HCT116 (cell line): ENCODE data around the gene OR6N2. TPM values are rescaled to one million over a fixed set of nuclear protein-coding genes. Genes with fewer than 3 reads are reported as not detected.

Source experiments
- ATAC-seq: fragments of 200-7000 bp; cut with Tn5 transposase; 2 replicates; pipeline ENCODE4 v1.9.1; 2020; ENCODE audit warnings: mild to moderate bottlenecking, moderate library complexity
- BruUV-seq: library from RNA; stranded (reverse); fragments of 400-500 nt; replicated peaks from 2 replicates; lab custom pipeline; 2021; lab: Mats Ljungman, UMichigan
- CTCF ChIA-PET: fragments of 300-600 bp; sonication (Branson Sonifier 250); formaldehyde crosslinking; loops from one replicate; lab custom pipeline; 2021; ENCODE audit warnings: antibody characterized with exemption; lab: Charles Lee
- POLR2A ChIA-PET: fragments of 300-600, 350-600 bp; sonication (Branson Sonifier 250); formaldehyde crosslinking; loops from one replicate; lab custom pipeline; 2021; ENCODE audit warnings: antibody characterized with exemption; lab: Charles Lee
- RAD21 ChIA-PET, 2 experiments: fragments of 300-600 bp; sonication (Branson Sonifier 250); formaldehyde crosslinking; loops; one replicate each; lab custom pipeline; 2023; ENCODE audit warnings: low total read pairs in 2 of 2; ENCODE audit not compliant: uncharacterized antibody in 2 of 2, unreplicated experiment in 2 of 2, low non-redundant PET in 1 of 2; lab: Charles Lee
- DNase-seq: peaks from one replicate; pipeline ENCODE4 v3.0.0-alpha.2; 2010; ENCODE audit warnings: low read depth, low spot score
- H2AFZ ChIP-seq: fragments of 200-600 bp; shearing (Covaris generic), sonication (generic); 2 replicates; pipeline ENCODE4 v1.6.1; 2017; ENCODE audit warnings: low read depth, mixed run types, mixed read lengths, antibody characterized with exemption, low read length; ENCODE audit not compliant: poor library complexity, severe bottlenecking
- H3K27ac ChIP-seq: 2 replicates; pipeline ENCODE4 v1.5.1; 2012; ENCODE audit warnings: low read depth, low read length
- H3K27me3 ChIP-seq: fragments of 200-600 bp; sonication (generic); 2 replicates; pipeline ENCODE4 v1.6.1; 2016; ENCODE audit warnings: mixed run types, low read length, mixed read lengths; ENCODE audit not compliant: insufficient read depth
- H3K36me3 ChIP-seq, 2 experiments: fragments of 200-500 bp in 1 of 2; fragments of 200-600 bp in 1 of 2; sonication (Bioruptor generic) in 1 of 2; sonication (generic) in 1 of 2; 2 replicates each; pipeline versions ENCODE4 v1.5.1 to v1.6.1; 2014 to 2016; ENCODE audit warnings: low read length in 2 of 2, inconsistent platforms in 1 of 2, mixed read lengths in 1 of 2, mixed run types in 1 of 2; ENCODE audit not compliant: insufficient read depth in 2 of 2, control insufficient read depth in 1 of 2
- H3K4me1 ChIP-seq, 2 experiments: fragments of 200-600 bp in 1 of 2; sonication (generic) in 1 of 2; 2 replicates each; pipeline versions ENCODE4 v1.5.1 to v1.6.1; 2012 to 2017; ENCODE audit warnings: low read length in 2 of 2, inconsistent platforms in 1 of 2, mild to moderate bottlenecking in 1 of 2, mixed read lengths in 1 of 2, mixed run types in 1 of 2, moderate library complexity in 1 of 2; ENCODE audit not compliant: insufficient read depth in 2 of 2, control insufficient read depth in 1 of 2
- H3K4me2 ChIP-seq: fragments of 200-600 bp; sonication (generic); 2 replicates; pipeline ENCODE4 v1.6.1; 2017; ENCODE audit warnings: mixed run types, low read length, mixed read lengths
- H3K4me3 ChIP-seq, 2 experiments: fragments of 200-600 bp in 1 of 2; sonication (generic) in 1 of 2; replicated peaks in 1 of 2; 2 replicates each; pipeline ENCODE4 v1.5.1; 2011 to 2016; ENCODE audit warnings: low read length in 2 of 2, control low read depth in 1 of 2, low read depth in 1 of 2, mild to moderate bottlenecking in 1 of 2, mixed read lengths in 1 of 2, mixed run types in 1 of 2
- H3K79me2 ChIP-seq: fragments of 200-600 bp; sonication (generic); 2 replicates; pipeline ENCODE4 v1.6.1; 2017; ENCODE audit warnings: mild to moderate bottlenecking, mixed run types, low read length, moderate library complexity, mixed read lengths; ENCODE audit not compliant: insufficient read depth
- H3K9ac ChIP-seq: fragments of 200-600 bp; sonication (generic); 2 replicates; pipeline ENCODE4 v1.6.1; 2016; ENCODE audit warnings: low read length, mixed read lengths
- H3K9me2 ChIP-seq: fragments of 200-600 bp; sonication (generic), shearing (Covaris generic); 2 replicates; pipeline ENCODE4 v1.6.1; 2017; ENCODE audit warnings: mixed run types, mild to moderate bottlenecking, moderate library complexity; ENCODE audit not compliant: insufficient read depth
- H3K9me3 ChIP-seq, 2 experiments: fragments of 200-500 bp in 1 of 2; fragments of 200-600 bp in 1 of 2; sonication (Bioruptor generic) in 1 of 2; sonication (generic) in 1 of 2; 2 replicates each; pipeline ENCODE4 v1.6.1; 2014 to 2017; ENCODE audit warnings: low read length in 2 of 2, mixed read lengths in 2 of 2, inconsistent platforms in 1 of 2, low read depth in 1 of 2, mild to moderate bottlenecking in 1 of 2, mixed run types in 1 of 2, moderate library complexity in 1 of 2; ENCODE audit not compliant: control insufficient read depth in 1 of 2, insufficient read depth in 1 of 2
- H4K20me1 ChIP-seq: fragments of 200-600 bp; sonication (generic), shearing (Covaris generic); 2 replicates; pipeline ENCODE4 v1.6.1; 2017; ENCODE audit warnings: mixed run types, mild to moderate bottlenecking, moderate library complexity; ENCODE audit not compliant: insufficient read depth
- ATF3 ChIP-seq: IDR thresholded peaks from 2 replicates; pipeline ENCODE4 v1.6.1; 2012
- CBX3 ChIP-seq: IDR thresholded peaks from 2 replicates; pipeline ENCODE4 v1.6.1; 2012; ENCODE audit warnings: low read depth
- CEBPB ChIP-seq: IDR thresholded peaks from 2 replicates; pipeline ENCODE4 v1.6.1; 2012; ENCODE audit warnings: low read depth
- FOSL1 ChIP-seq: IDR thresholded peaks from 2 replicates; pipeline ENCODE4 v1.6.1; 2012; ENCODE audit warnings: low read depth
- POLR2AphosphoS5 ChIP-seq: IDR thresholded peaks from 2 replicates; pipeline ENCODE4 v1.6.1; 2011; ENCODE audit warnings: mild to moderate bottlenecking, low read depth, low read length, moderate library complexity
- RAD21 ChIP-seq: IDR thresholded peaks from 2 replicates; pipeline ENCODE4 v1.6.1; 2012; ENCODE audit warnings: low read depth, mild to moderate bottlenecking
- SP1 ChIP-seq: IDR thresholded peaks from 2 replicates; pipeline ENCODE4 v1.6.1; 2012; ENCODE audit warnings: low read depth
- TCF7L2 ChIP-seq: IDR thresholded peaks from 2 replicates; pipeline ENCODE4 v1.7.0; 2011; ENCODE audit warnings: borderline replicate concordance, inconsistent platforms; ENCODE audit not compliant: insufficient read depth, insufficient read length; ENCODE audit errors: extremely low read depth
- ZFX ChIP-seq: fragments of 450-650 bp; IDR thresholded peaks from 2 replicates; pipeline ENCODE4 v1.6.1; 2017
- intact Hi-C: fragments of 100-400 bp; cut with micrococcal nuclease; formaldehyde crosslinking; loops from 2 replicates; pipeline ENCODE4 v1.10.0; 2022
- total RNA-seq: library from RNA; stranded (reverse); gene quantifications from one replicate; pipeline ENCODE4 v1.2.1, GENCODE V29; 2021; ENCODE audit not compliant: unreplicated experiment

OR6N2 gene
- total RNA-seq, 1 experiment from 2014 or later, result not detected

- no peak overlapping the region for H3K9ac ChIP-seq
- H3K4me1 ChIP-seq, result no peaks in the 10 kb centered on the region
- no peak overlapping the region for H3K4me2 ChIP-seq
- RAD21 ChIA-PET, result no interaction called here
- POLR2A ChIA-PET, result no interaction called here
- no peaks in the 10 kb centered on the region for H3K27me3 ChIP-seq
- no TSS peak for BruUV-seq
- DNase-seq, result no peak
- intact Hi-C loops, result no loop called here
- H3K36me3 ChIP-seq, result no peaks in the 10 kb centered on the region
- CTCF ChIA-PET, result no interaction called here
- no peaks in the 10 kb centered on the region for H3K9me2 ChIP-seq
- no peaks in the 10 kb centered on the region for H3K79me2 ChIP-seq
- H4K20me1 ChIP-seq, result no peaks in the 10 kb centered on the region
- H3K4me3 ChIP-seq, result no peak overlapping the region
- H3K9me3 ChIP-seq, result no peaks in the 10 kb centered on the region
- no peak overlapping the region for H2AFZ ChIP-seq
- TF ChIP-seq POLR2AphosphoS5 (no peak), FOSL1 (no peak), CBX3 (no peak)
- TF ChIP-seq, all 23 proteins: peak for 0
- no peak overlapping the region for H3K27ac ChIP-seq
- ATAC-seq, result no peak
These were observed 34.0 kb upstream of the OR6N2 start for GRCh38 chr1:158814970-158815369.

DNA sequence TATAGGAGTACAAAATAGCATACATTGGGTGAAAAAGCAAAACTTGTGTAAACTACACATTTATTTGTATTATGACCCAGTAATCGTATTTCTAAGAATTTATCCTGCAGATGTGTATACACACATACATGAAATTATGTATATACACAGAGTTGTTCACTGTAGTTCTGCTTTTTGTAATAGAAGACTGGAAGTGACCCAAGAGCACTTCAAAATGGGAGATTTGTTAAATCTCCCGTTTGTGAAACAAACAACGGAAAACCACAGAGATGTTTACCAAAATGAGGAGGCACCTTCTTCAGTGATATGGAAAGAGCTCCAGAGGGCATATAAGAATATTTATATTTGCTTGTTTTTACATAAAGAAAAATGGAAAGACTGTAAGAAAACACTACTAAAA lies 32.2 kb upstream of the OR6N2 start:
- no peak overlapping the region for H2AFZ ChIP-seq

More for the DNA sequence above, 32.2 kb upstream of the OR6N2 start:
- Histone ChIP-seq H3K27me3 (no peaks in the 10 kb centered on the region), H3K4me2 (no peak overlapping the region), H3K4me3 (no peak overlapping the region), H3K79me2 (no peaks in the 10 kb centered on the region), H3K9me3 (no peaks in the 10 kb centered on the region), H4K20me1 (no peaks in the 10 kb centered on the region), H3K27ac (no peak overlapping the region), H3K9ac (no peak overlapping the region), H3K9me2 (no peaks in the 10 kb centered on the region), H3K36me3 (no peaks in the 10 kb centered on the region)
- intact Hi-C loops, result no loop called here
- DNase-seq, result no peak
- ChIA-PET CTCF (no interaction called here), RAD21 (no interaction called here), POLR2A (no interaction called here)
- no TSS peak for BruUV-seq
- no peak for TF ChIP-seq RAD21
- no peak for TF ChIP-seq SP1
- TF ChIP-seq POLR2AphosphoS5, result no peak
- no peak for TF ChIP-seq ATF3
- no peak for TF ChIP-seq CEBPB
- no peak for TF ChIP-seq ZFX
- TF ChIP-seq TCF7L2, result no peak
- TF ChIP-seq, all 23 proteins: peak for 0
- H3K4me1 ChIP-seq, result no peaks in the 10 kb centered on the region
- ATAC-seq, result no peak
